ENCODE measurements around the gene ARHGEF28.

The ARHGEF28 gene

DNA sequence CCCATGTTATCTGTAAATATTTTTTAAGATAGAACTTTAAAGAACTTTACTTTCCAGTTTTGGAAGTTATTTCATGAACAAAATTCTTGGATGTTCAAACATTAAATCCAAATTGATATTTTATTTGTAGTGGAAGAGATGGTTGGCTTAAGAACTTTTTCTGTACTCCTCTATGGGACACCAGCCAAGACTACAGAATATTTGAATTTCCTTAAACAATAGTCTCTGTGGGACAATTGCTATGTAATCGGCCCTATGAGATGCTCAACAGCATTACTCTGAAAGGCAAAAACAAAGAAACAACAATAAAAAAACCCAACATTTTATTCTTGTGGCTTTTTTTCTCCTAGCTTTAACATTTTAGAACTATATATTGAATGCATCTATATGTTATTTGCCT, 289.3 kb downstream of the ARHGEF28 start:
- in situ Hi-C loops (cut with MboI; ENCODE audit: low sequenced_read_pairs) = no loop called here

GRCh38 chr5:73917433-73917832, 291.4 kb downstream of the ARHGEF28 start:
- in situ Hi-C loops (cut with MboI; ENCODE audit: low sequenced_read_pairs) = no loop called here

DNA sequence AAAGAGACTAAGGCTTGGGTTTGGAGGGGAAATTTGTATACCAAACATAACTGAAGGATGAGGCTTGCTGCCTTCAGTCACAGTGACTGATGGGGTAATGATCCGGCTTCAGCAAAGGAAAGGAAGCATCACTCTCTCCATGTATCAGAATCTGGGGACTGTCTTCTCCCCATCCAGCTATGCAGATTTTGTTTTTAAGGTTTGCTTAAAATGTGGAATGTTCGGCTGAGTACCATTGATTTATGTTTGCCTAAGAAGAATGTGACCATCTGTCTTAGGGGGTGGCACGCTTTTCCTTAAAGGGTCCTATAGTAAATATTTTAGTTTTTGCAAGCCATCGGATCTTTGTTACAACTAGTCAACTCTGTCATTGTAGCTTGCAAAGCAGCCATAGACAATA, 291.9 kb downstream of the ARHGEF28 start:
- in situ Hi-C loops (cut with MboI; ENCODE audit: low sequenced_read_pairs) = no loop called here

GRCh38 chr5:73918791-73919221, 292.8 kb downstream of the ARHGEF28 start:
- in situ Hi-C loops (cut with MboI; ENCODE audit: low sequenced_read_pairs) = no loop called here

GRCh38 chr5:73921741-73922140, 295.7 kb downstream of the ARHGEF28 start:
- in situ Hi-C loops (cut with MboI; ENCODE audit: low sequenced_read_pairs) = no loop called here

GRCh38 chr5:73922224-73922623, 296.2 kb downstream of the ARHGEF28 start:
- in situ Hi-C loops (cut with MboI; ENCODE audit: low sequenced_read_pairs) = no loop called here

DNA sequence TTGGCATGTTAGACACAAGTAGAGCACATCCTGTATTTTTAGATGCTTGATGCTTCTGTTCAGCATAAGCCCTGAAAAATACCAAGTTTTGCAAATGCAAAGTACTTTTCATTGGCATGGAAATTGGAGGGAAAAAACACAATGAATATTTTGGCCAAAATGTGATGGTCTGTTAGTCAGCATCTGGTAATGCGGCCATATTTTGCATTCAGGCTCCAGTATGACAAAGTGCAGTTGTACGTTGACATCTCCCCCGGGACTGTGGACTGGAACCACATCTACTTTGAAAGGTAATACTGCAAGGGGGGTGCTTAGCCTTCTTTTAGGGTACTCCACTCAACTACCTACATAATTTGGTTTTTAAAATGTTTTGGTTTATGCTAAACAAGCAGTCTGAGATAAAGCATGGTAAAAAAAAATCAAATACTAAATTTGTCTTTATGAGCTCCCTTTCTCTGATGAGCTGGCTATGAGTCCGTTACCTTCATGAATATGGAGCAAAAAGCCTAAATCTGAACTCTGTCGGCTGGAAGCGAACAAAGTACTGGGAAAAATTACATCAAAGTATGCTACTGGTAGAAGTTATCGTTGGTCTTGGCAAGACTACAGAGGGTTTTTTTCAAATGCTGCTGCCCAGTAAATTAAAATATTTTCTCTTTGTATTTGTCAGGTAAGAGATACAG, 297.0 kb downstream of the ARHGEF28 start:
- in situ Hi-C loops (cut with MboI; ENCODE audit: low sequenced_read_pairs) = no loop called here

DNA sequence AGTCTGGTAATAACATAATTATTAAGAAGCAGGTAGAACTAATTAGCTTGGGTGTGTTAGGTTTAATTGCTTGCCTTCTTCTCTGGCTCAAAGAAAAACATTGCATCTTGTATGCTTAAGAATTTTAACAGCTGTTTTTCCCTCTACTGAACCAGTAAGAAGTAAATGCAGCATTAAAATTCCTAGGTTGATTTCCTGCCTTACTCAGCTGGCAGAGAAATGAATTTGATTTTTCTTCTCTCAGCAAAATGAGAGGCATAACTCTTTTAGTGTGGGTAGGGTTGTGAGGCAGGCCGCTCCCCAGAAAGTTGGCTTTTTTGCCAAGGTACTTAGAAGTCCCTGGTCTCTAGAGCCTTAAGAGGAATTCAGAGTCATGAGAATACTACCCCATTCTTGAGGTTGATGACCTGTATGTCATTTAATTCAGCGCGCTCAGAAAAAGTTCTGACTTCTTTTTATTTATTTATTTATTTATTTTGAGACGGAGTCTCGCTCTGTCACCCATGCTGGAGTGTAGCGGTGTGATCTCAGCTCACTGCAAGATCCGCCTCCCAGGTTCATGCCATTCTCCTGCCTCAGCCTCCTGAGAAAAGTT, 302.6 kb downstream of the ARHGEF28 start:
- in situ Hi-C loops (cut with MboI; ENCODE audit: low sequenced_read_pairs) = no loop called here

DNA sequence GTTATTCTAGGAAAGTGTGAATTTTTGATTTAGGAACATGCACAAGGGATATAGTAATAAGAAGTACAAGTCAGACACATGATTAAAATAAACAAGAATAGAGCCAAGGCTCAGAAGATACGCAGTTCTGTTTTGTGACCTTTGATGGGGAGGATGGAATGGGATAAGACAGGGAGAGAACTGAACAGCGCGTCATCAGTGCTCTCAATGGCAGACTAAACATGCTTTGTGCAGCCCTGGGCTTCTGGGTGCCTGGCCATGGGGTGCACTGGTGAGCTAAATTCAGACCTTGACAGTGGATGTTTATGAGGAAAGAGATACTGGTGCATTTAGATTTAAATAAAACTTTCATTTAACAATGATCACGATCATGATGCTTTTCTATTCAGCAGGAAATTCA, 309.7 kb downstream of the ARHGEF28 start:
- in situ Hi-C loops (cut with MboI; ENCODE audit: low sequenced_read_pairs) = no loop called here

GRCh38 chr5:73938280-73938937, 312.4 kb downstream of the ARHGEF28 start:
- in situ Hi-C loops (cut with MboI; ENCODE audit: low sequenced_read_pairs) = no loop called here

DNA sequence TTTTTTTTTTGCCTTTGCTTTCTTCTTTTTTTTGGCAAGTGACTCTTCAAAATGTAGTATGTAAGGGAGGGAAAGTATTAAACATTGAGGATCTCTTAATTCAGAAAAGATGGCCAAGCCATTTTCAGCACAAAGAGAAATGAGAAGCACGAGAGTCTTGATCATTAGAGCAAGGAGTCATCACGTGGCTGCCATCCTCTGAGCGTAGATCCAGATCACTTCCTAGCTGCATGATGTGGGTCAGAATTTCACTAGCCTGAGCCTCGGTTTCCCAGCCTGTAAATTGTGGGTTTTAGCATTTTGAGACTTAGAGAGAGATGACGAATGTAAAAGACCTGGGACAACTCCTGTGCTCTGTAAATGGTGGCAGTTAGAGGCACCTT, 312.9 kb downstream of the ARHGEF28 start:
- in situ Hi-C loops (cut with MboI; ENCODE audit: low sequenced_read_pairs) = no loop called here

GRCh38 chr5:73939557-73939956, 313.6 kb downstream of the ARHGEF28 start:
- in situ Hi-C loops (cut with MboI; ENCODE audit: low sequenced_read_pairs) = no loop called here

DNA sequence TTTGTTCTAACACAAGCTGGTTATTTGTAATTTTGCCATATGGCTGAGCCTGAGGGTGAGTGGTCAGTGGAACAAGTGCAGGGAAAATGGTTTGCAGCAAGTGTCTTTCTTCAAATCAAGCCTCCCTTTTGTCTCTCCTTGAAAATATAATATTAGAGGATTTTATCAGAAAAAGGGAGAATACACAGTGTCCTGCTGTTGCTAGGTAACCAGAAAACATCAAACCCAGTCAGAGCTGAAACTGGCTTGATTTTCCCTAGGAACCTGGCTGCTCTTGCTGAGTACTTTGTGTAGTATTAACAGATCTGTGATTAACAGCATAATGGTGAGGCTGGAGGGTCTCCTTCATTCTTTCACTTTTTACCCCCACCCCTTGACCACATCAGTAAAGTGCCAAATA, 314.0 kb downstream of the ARHGEF28 start:
- in situ Hi-C loops (cut with MboI; ENCODE audit: low sequenced_read_pairs) = no loop called here

GRCh38 chr5:73940801-73941200, 314.8 kb downstream of the ARHGEF28 start:
- in situ Hi-C loops (cut with MboI; ENCODE audit: low sequenced_read_pairs) = no loop called here

GRCh38 chr5:73942783-73943182, 316.8 kb downstream of the ARHGEF28 start:
- in situ Hi-C loops (cut with MboI; ENCODE audit: low sequenced_read_pairs) = no loop called here

DNA sequence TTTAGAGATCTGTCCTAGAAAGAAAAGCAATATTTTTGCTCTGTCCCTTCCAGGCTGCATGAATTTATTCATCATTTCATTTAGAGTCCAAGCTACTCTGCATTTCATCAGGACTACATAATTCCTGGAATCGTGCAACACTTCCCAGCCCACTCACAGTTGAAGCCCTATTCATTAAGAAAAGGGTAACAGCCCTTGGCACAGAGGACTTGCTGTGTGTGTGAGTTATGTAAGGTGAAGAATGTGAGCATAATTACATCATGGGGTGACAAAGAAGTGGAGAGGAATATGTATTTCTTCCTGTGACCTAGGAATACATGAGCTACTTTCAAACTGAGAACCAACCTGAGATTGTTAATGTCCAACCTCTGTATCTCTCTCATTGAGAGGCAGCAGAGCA, 317.4 kb downstream of the ARHGEF28 start:
- in situ Hi-C loops (cut with MboI; ENCODE audit: low sequenced_read_pairs) = no loop called here

- in situ Hi-C loops (cut with MboI; ENCODE audit: low sequenced_read_pairs) = no loop called here
Observed at GRCh38 chr5:73944581-73944980, 318.6 kb downstream of the ARHGEF28 start.

- in situ Hi-C loops (cut with MboI; ENCODE audit: low sequenced_read_pairs) = no loop called here
Observed at GRCh38 chr5:73945505-73945904, 319.5 kb downstream of the ARHGEF28 start.

GRCh38 chr5:73946278-73946677, 320.3 kb downstream of the ARHGEF28 start:
- in situ Hi-C loops (cut with MboI; ENCODE audit: low sequenced_read_pairs) = no loop called here

- in situ Hi-C loops (cut with MboI; ENCODE audit: low sequenced_read_pairs) = no loop called here
Observed at GRCh38 chr5:73946919-73947602, 321.1 kb downstream of the ARHGEF28 start.

- in situ Hi-C loops (cut with MboI; ENCODE audit: low sequenced_read_pairs) = no loop called here
Observed at GRCh38 chr5:73947906-73948640, 322.1 kb downstream of the ARHGEF28 start.

Measured in HL-60/S4 (cell line).